ENCODE data around the gene RAB6B. TPM values are rescaled to one million over a fixed set of nuclear protein-coding genes. Genes with fewer than 3 reads are reported as not detected.

Gene RAB6B
- total and polyA plus RNA-seq, 2 donors (not counting 1 experiment from before 2014, with no cell fraction given): 0.83 to 1.5 TPM

DNA sequence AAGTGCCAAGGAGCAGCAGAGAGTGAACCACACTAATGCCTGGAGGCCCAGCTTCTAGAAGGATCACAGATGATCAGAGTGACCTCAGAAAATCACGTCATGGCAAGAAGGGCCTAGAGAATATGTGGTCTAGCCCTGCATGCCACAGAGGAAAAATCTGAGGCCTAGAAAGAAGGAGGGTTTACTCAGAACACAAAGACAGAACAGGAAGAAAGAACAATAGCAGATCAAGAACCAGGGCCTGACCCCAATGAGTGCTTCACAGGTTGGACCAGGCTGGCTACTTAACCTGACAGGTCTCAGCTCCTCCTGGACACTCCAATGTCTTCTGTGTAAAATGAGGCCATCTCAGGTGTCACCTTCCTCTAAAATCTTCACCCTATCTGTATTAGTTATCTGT lies 14.2 kb downstream of the RAB6B start:
- Histone ChIP-seq H3K4me3 (replicated peaks in 1 of 4; ENCODE audit: control extremely low read depth in 1 of 4, insufficient read depth in 1 of 4, low read depth in 3 of 4, low read length in 4 of 4) (no peak overlapping the region), H3K4me2 (ENCODE audit: extremely low read depth, insufficient read depth, low read length) (no peak overlapping the region), H4K20me1 (ENCODE audit: control insufficient read depth, extremely low read depth, insufficient read depth, low read length) (no peaks in the 10 kb centered on the region), H3K27ac (ENCODE audit: insufficient read depth, low read length) (no peak overlapping the region), H3K9ac (ENCODE audit: insufficient read depth, low read length) (no peak overlapping the region), H3K9me3 (ENCODE audit: control insufficient read depth, insufficient read depth, low read depth, low read length) (no peaks in the 10 kb centered on the region), H3K27me3 (ENCODE audit: control insufficient read depth, insufficient read depth, low read length) (no peaks in the 10 kb centered on the region), H3K79me2 (ENCODE audit: control insufficient read depth, insufficient read depth, low read length) (no peaks in the 10 kb centered on the region), H3K4me1 (ENCODE audit: control insufficient read depth, extremely low read depth, insufficient read depth, low read length) (no peaks in the 10 kb centered on the region), H2AFZ (ENCODE audit: low read length) (no peak overlapping the region), H3K36me3 (ENCODE audit: control insufficient read depth, insufficient read depth, low read length) (no peaks in the 10 kb centered on the region)
- no peak for TF ChIP-seq EZH2 (IDR thresholded peaks at IDR 0.05; ENCODE audit: low read length, missing control alignments)
- TF ChIP-seq, protein P1, sequence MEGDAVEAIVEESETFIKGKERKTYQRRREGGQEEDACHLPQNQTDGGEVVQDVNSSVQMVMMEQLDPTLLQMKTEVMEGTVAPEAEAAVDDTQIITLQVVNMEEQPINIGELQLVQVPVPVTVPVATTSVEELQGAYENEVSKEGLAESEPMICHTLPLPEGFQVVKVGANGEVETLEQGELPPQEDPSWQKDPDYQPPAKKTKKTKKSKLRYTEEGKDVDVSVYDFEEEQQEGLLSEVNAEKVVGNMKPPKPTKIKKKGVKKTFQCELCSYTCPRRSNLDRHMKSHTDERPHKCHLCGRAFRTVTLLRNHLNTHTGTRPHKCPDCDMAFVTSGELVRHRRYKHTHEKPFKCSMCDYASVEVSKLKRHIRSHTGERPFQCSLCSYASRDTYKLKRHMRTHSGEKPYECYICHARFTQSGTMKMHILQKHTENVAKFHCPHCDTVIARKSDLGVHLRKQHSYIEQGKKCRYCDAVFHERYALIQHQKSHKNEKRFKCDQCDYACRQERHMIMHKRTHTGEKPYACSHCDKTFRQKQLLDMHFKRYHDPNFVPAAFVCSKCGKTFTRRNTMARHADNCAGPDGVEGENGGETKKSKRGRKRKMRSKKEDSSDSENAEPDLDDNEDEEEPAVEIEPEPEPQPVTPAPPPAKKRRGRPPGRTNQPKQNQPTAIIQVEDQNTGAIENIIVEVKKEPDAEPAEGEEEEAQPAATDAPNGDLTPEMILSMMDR (conservative IDR thresholded peaks at IDR 0.05 in 1 of 2, IDR thresholded peaks at IDR 0.05 in 1 of 2; ENCODE audit: low read depth in 1 of 2, low read length in 2 of 2): no peak
- DNase-seq (ENCODE audit: low read depth in 2 of 2): no peak

DNA sequence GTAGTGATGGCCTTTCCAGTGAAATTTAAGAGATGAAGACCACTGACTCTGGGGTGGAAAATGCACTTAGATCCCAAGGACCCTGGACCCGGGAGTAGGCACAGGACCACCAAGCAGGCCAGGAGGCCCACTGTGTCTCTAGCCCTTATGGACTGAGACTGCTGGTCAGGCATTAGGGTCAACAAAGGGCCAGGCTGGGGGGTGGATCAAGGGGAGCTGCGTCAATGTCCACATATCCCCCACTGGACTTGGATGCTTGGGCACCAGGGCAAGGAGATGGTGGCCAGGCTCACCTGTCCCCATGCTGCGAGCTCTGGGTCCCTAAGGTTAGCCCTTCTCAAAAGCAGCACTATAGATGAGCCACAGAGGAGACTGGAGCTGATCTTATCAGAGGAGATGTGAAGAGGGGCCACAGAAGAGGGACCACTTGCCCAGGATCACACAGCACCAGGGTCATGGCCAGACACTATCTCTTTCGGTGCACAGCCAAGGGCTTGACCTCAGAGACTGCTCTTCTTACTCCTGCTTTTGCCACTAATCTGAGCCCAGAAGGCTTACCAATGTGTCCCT lies 14.7 kb downstream of the RAB6B start:
- Histone ChIP-seq H2AFZ (ENCODE audit: low read length) (no peak overlapping the region), H4K20me1 (ENCODE audit: control insufficient read depth, extremely low read depth, insufficient read depth, low read length) (no peaks in the 10 kb centered on the region), H3K4me2 (ENCODE audit: extremely low read depth, insufficient read depth, low read length) (no peak overlapping the region), H3K9ac (ENCODE audit: insufficient read depth, low read length) (no peak overlapping the region), H3K27me3 (ENCODE audit: control insufficient read depth, insufficient read depth, low read length) (no peaks in the 10 kb centered on the region), H3K36me3 (ENCODE audit: control insufficient read depth, insufficient read depth, low read length) (no peaks in the 10 kb centered on the region), H3K4me3 (replicated peaks in 1 of 4; ENCODE audit: control extremely low read depth in 1 of 4, insufficient read depth in 1 of 4, low read depth in 3 of 4, low read length in 4 of 4) (no peak overlapping the region), H3K9me3 (ENCODE audit: control insufficient read depth, insufficient read depth, low read depth, low read length) (no peaks in the 10 kb centered on the region), H3K79me2 (ENCODE audit: control insufficient read depth, insufficient read depth, low read length) (no peaks in the 10 kb centered on the region), H3K27ac (ENCODE audit: insufficient read depth, low read length) (no peak overlapping the region), H3K4me1 (ENCODE audit: control insufficient read depth, extremely low read depth, insufficient read depth, low read length) (no peaks in the 10 kb centered on the region)
- DNase-seq (ENCODE audit: low read depth in 2 of 2): no peak
- TF ChIP-seq EZH2 (IDR thresholded peaks at IDR 0.05; ENCODE audit: low read length, missing control alignments): no peak
- TF ChIP-seq, protein P1 (conservative IDR thresholded peaks at IDR 0.05 in 1 of 2, IDR thresholded peaks at IDR 0.05 in 1 of 2; ENCODE audit: low read depth in 1 of 2, low read length in 2 of 2): no peak

DNA sequence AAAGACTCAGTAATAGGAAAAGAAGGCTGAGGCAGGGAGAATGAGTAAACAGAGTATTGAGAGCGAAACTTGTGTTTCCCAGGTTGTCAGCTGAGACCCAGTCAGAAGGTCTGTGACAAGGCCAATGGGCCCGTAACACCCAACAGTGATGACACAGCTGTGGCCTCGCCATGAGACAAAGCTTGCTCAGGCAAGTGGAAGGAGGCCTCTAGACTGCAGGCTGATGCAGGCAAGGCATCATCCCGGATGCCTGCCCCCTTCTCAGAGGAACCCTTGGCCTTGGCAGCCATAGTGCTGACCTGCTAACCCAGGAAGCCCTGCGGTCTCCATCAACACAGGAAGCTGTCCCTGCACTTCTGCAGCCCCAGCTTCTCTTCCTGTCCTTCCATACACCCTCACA lies 15.4 kb downstream of the RAB6B start:
- no peaks in the 10 kb centered on the region for H3K9me3 ChIP-seq (ENCODE audit: control insufficient read depth, insufficient read depth, low read depth, low read length)
- TF ChIP-seq, protein P1 (conservative IDR thresholded peaks at IDR 0.05 in 1 of 2, IDR thresholded peaks at IDR 0.05 in 1 of 2; ENCODE audit: low read depth in 1 of 2, low read length in 2 of 2): no peak
- TF ChIP-seq EZH2 (IDR thresholded peaks at IDR 0.05; ENCODE audit: low read length, missing control alignments): no peak
- H3K36me3 ChIP-seq (ENCODE audit: control insufficient read depth, insufficient read depth, low read length): no peaks in the 10 kb centered on the region
- no peak overlapping the region for H2AFZ ChIP-seq (ENCODE audit: low read length)
- H3K4me1 ChIP-seq (ENCODE audit: control insufficient read depth, extremely low read depth, insufficient read depth, low read length): no peaks in the 10 kb centered on the region
- no peak overlapping the region for H3K27ac ChIP-seq (ENCODE audit: insufficient read depth, low read length)
- no peaks in the 10 kb centered on the region for H4K20me1 ChIP-seq (ENCODE audit: control insufficient read depth, extremely low read depth, insufficient read depth, low read length)
- H3K79me2 ChIP-seq (ENCODE audit: control insufficient read depth, insufficient read depth, low read length): no peaks in the 10 kb centered on the region
- no peaks in the 10 kb centered on the region for H3K27me3 ChIP-seq (ENCODE audit: control insufficient read depth, insufficient read depth, low read length)
- no peak overlapping the region for H3K4me3 ChIP-seq (replicated peaks in 1 of 4; ENCODE audit: control extremely low read depth in 1 of 4, insufficient read depth in 1 of 4, low read depth in 3 of 4, low read length in 4 of 4)
- DNase-seq (ENCODE audit: low read depth in 2 of 2): no peak
- no peak overlapping the region for H3K9ac ChIP-seq (ENCODE audit: insufficient read depth, low read length)
- H3K4me2 ChIP-seq (ENCODE audit: extremely low read depth, insufficient read depth, low read length): no peak overlapping the region
